Fibroblast of skin of scalp (primary cell): ENCODE measurements around the gene ZBTB20.

Source experiments
- DNase-seq: peaks from one replicate; pipeline ENCODE4 v3.0.0-alpha.2; 2013

Gene ZBTB20

DNA sequence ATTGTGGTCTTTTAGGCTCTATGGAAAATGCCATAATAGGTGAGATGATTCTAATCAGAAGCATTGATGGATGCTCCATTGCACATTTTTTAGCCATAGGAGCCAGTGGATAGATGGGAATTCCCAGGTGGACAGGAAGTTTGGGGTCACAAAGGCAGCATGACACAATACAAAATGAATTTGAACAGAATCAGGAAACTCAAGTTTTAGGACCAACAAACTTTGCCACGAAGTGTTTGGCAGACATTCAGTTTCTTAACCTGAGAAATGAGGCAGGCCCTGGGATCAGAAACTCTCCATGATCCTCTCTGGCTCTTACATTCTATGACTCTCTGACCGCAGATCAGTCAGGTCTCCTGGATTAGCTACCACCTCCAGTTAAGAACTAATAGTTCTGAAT is 577.9 kb downstream of the ZBTB20 start:
- no peak for DNase-seq

DNA sequence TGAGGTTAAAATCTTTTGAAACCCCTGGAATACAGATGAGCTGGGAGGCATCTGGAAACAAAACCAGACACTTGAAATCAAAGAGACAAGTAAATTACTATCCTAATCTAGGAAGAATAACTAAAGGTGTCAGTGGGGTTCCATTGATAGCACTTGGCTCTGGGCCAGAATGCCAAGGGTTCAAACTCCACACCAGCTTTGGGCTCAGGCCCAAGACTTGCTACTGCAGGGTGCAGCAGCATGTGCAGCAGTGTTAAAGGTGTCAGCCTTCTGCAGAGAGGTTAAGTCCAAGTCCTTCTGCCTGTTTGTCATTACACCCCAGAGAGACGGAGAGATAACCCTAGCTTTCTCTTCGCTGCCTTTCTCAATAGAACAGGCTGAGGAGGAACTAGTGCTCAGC is 579.3 kb downstream of the ZBTB20 start:
- no peak for DNase-seq

DNA sequence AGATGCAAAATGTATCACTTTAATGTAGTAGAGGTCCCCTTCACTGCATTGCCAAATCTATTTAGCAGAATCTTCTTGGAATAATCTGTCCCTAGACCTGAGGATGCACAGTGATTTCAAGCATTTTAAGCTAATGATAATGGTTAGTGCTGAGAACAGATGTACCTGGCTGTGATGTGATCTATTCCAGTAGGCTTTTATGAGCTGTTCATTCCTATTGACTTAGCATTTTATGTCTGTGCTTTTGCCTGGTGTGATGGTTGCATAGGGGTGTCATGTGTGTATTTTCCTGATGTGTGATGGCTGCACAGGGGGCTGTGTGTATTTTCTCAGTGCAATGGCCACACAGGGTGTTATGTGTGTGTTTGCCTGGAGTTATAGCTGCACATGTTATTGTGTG is 580.3 kb downstream of the ZBTB20 start:
- DNase-seq: no peak

DNA sequence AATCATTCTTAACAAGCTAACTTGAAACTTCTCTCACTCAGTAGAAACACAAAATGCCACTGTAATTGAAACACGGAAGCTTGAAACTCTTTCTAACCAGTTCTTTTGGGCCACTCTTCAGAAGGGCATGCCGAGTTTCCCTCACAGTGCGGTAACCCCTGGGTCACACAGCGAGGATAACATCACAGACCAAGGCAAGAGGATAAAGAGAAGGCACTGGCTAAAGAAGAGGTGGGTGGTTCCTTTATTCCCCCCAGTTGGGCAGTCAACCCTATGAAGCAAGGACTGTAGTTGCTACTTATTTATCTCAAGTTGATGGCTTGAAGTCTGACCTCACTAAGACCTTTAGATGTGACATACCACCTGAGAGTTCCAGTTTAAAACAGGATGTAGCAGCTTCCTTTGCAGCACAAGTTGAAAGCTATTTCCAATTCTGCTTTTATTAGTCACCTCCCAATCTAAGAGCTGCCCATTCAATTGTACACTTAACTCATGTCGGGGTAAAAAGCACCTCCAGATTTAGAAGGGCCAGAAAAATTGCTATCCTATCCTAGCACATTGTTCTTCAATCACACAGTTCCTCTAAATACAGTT is 580.8 kb downstream of the ZBTB20 start:
- no peak for DNase-seq

DNA sequence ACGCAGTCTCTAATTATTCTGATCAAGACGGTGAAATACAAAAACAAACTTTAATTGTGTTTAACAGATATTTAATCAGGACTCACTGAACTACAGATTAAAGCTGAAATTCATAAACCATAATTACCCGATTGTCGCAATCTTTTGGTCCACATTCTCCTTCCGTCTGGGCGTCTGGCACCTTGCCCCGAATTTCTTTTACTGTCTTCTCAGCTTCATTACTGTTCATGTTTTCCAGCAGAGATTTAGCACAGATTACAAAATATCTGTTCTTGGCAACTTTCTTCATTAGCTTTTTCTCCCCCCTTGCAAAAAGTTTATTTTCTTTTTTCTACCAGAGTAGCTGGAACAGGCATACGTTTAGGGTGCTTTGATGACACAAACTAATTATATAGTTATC is 581.9 kb downstream of the ZBTB20 start:
- DNase-seq: no peak

DNA sequence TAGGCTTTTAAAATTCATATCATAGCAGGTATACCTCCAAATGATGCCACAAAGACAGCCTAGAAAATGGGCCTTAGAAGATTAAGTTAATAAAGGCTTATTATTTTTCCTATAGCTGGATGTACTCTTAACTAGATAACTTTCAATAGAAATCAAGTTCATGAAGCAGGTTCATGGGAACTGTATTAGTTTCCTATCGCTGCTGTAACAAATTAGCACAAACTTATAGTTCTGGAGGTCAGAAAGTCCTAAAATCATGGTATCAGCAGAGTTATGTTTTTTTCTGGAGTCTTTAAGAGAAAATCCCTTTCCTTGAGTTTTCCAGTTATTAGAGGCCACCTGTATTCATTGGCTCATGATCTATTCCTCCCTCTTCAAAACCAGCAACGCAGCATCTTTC is 583.4 kb downstream of the ZBTB20 start:
- no peak for DNase-seq

DNA sequence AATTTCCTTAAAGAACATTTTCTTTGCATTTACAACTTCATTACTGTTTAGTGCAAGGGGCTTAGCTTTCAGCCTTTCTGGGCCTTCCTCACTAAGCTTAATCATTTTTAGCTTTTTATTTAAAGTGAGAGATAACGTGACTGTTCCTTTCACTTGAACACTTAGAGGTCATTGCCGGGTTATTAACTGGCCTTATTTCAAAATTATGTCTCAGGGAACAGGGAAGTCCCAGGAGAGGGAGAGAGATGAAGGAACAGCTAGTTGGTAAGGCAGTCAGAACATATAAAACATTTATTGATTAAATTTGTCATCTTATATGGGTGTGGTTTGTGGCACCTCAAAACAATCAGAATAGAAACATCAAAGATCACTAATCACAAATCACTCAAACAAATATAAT is 584.5 kb downstream of the ZBTB20 start:
- DNase-seq: no peak

DNA sequence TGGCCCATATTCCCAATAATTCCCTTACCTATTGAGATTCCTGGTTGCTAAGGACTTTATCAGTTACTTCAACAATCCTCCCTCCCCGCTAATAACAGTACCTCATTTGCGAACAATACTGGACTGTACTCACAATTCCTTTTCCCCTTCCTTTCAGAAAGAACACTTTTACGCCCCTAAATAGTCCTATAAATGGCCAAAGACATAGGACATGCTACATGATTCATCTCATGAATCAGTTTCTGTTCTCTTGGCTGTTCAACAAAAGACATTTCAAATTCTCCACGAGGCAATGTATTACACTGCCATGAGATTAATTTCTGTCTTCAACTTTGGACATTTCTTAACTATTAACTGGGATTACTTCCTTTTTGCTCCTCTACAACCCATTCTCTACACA is 588.8 kb downstream of the ZBTB20 start:
- no peak for DNase-seq

DNA sequence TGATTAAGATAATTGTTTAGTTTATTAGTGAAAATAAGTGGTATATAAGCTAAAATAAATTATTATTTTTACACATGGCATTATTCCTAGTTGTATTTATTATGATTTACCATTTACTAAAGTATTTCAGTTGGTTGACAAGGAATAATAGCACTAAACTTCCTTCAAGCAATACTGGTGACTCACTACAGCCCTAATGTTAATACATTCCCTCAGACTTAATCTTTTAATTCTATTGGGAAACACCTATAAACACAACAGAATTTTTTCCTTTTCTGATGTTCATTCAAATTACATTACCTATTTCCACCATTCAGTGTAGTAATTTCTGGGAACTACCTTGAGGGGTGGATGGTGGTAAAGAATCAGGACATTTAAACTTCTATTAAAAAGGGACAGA is 589.3 kb downstream of the ZBTB20 start:
- DNase-seq: no peak

DNA sequence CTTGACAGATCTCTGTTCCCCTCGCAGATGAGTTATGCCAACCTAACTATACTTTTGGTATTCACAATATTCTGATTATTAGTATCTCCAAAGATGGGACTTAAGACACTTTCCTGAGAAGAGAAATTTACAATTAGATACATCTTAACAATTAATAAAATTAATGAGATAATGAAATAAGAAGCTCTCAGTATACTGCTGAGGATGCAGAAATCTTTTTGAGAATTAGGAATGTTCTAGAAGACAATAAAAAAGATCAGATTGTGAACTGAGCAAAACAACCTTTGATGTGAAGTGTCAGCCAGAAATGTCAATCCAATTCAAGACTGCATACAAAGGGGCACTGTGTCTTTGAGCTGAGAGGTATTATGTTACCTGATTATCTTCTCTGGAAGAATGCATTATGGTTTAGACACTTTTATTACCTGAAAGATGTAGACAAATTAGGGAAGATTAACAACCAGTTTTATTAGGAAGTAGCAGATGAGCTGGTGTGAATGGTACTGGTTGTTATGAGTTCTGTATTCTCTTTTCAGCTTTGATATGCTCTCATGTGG is 590.4 kb downstream of the ZBTB20 start:
- no peak for DNase-seq

DNA sequence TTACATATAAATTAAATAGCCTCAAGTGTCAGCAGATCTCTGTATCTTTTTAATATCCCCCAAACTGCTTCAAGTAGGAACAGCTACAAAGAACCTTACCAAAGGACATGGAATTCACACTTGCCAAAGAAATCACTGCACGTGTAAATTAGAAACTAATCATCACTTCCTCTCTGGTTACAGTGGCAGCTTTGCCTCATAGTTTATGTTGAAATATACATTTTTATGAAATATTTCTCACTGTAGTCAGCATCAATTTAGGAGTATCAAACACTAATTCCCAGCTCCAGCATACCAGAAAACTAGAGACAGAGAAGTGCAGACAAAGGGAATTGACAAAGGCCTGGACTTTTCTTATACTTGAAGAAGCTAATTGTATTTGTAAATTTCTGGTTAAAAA is 592.4 kb downstream of the ZBTB20 start:
- peak; percentile 74 for DNase-seq

DNA sequence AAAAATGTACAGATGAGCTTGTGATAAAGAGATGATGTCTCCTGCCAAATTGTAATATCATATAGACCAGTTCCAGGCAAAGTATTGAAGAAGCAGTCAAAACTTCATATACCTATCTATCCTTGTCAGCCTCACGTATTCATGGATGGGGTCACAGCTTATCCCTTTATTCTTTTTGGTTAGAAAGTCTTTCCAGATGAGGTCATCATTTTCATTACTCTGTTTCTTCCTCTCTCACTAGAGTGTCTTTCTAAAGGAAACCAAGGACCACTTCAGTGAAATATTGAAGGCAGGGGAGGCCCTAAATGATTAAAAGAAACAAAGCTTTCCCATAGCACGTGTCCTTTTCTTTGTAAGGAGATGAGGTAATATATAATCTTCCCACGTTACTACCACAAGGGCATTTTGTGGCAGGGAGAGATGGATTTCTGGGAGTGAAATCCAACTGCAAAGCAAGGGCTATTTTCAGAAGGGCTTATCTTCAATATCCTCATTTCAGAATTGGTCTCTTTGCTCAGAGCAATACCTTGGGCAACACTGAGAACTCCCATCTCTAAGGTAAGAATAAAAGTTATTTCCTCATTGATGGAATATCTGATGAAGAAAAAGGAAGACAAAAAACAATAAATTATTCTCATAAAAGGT is 593.0 kb downstream of the ZBTB20 start:
- peak; percentile 10 for DNase-seq

DNA sequence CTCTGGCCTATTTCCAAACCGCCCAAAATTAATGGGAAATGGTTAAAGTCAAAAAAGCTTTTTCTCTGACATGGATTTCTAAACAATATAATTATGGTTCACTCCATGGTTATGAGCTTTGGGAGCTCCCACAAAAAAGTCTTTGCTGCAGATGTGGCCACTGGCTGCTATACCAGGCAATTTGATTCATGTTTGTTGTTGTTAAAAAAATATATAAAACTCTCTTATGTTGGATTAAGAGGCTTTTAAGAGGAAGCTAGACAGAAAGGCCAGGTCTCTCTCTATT is 594.6 kb downstream of the ZBTB20 start:
- no peak for DNase-seq

DNA sequence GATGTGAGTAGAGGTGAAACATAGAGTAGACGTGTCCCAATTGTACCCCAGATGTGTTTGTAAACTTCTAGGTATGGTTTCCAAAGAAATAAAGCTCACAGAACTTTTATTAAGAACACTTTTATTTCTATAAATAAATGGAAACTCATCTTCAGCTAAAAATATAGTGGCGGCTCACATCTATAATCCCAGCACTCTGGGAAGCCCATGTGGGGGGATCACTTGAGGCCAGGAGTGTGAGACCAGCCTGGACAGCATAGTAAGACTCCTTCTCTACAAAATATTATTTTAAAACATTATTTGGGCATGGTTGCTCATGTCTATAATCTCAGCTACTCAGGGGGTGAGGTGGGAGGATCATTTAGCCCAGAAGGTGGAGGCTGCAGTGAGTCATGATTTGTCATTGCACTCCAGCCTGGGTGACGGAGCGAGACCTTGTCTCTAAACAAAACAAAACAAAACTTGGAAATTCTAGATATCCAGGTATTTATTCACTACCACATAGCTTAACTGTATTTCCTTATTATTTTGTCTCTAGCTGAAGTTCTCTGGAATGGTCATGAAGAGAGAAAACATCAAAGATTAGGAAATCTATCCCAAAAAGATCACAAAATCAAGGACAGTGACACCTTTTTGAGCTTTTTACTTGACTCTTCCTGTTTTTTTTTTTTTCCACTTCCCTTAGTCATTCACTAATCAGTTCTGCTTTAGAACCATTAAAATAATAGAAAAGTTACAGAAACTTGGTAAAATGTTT is 595.1 kb downstream of the ZBTB20 start:
- DNase-seq: peak; percentile 55

DNA sequence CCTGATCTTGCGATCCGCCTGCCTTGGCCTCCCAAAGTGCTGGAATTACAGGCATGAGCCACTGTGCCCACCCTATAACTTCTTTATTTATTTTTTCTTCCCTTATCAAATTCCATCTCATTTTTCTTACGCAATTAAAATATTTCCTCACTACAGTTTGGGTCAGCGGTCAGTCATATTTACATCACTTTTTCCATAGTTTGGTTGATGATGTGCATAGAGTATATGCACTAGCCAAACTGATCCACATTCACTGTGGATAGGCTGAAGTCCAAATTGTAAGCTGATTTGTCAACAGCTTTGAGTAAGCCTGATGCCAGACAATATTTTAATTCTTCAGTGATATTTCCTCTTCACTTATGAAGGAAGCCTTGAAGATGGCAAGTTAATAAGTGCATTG is 596.9 kb downstream of the ZBTB20 start:
- no peak for DNase-seq

DNA sequence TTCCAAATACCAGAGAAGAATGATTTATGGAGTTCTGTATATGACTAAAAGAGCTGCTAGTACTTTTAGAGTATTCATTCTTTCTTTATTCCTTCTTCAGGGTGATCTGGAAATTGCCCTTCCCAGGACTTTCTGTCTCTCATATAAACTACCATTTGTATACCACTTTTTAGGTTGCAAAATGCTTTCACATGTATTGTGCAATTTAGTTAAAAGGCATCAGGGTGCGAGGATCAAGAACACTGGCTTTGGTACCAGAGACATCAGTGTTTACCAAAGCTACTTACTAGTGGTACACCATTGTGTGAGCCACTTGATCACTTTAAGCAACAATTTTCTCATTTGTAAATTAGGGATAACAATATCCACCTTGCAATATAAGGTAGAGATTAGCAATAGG is 601.9 kb downstream of the ZBTB20 start:
- DNase-seq: no peak

DNA sequence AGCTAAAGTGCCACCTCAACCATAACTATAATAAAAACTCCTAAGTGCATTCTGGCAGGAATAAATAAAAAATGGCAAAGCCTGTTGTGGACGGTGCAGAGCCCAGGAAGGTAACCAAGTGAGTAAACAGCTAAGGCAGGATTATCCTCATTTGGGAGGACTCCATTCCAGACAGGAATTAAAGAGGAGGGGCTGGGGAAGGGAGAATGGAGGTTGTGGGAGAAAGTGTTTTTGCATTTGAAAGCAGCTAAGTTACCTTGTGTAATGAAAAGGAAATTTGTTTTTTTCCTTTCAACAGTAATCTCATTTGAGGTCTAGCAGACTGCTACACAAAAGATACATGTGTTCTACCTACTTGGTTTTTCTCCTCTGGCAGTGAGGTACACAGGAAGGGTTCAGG is 604.7 kb downstream of the ZBTB20 start:
- no peak for DNase-seq

DNA sequence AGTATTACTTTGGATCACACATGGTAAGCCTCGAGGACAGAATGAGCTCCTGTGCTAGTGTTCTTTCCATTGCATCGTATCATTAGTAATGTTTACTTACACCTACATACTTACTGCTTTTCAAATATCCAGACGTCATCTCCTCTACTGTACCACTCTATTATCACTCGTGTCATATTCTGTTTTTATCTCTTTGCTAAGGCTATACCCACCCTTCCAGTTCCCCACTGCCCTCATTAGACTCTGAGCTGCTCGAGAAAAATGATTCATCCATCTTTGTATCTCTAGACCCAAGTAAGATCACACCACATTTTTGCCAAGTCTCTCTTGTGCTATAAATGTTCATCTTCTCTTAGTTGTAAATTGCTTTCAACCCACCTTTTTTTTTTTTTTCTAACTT is 607.6 kb downstream of the ZBTB20 start:
- DNase-seq: no peak

DNA sequence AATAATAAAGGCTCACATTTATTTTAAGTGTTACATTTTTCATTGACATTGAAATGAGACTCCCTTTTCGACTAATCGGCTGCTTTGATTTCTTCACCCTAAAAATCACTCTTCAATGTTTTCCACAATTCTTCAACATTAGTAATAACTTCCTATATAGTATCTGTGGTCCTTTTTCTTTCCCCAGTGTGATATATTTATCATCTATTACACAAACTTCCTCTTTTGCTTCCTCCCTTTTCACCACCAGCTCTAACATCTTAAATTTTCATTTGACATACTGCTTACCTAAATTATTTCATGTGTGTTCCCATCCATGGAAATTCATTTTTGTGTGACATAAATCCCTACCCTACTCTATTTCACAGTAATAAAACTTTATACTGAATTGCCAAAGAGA is 608.9 kb downstream of the ZBTB20 start:
- DNase-seq: no peak

DNA sequence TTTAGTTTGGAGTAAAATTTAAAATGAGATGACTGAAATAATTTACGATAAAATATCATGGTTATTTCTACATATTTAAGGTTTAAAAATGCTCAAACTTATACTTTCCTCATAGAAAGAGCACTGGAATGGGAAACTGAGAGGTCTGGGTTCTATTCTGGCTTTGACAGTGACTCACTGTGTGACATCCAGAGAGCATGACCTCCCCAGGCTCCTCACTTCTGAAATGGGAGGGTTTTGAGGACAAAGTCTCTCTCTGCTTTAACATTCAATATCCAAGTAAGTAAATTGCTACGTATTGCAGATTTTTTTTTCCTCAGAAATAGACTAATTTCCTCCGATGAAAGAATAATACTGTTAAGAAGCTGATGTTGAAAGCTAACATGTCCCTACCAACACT is 618.6 kb downstream of the ZBTB20 start:
- no peak for DNase-seq

DNA sequence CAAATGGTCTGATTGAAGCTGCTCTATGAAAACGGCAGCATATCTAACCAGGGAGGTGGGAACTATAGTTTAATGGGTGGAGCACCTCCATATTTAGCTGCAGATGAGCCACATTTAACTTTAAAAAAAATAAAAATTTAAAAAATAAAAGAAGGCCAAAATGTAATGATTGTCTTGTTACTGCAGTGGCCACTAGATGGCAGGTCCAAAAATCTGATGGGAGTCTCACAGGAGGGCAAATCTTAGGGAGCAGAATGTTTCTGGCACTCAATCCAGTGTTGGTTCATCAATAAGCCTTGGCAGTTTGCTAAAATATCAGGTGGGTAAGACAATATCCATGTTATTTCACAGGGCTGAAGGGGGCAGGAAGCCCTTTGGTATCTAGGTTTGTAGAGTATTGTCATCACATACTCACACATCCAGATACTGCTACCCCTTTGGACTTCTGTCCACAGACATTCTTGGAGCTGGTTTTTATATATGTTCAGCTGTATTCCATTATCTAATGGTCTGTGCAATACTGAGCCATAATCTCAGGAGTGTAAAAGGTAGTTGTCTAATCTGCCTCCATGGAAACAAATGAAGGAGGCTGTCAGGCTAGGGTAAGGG is 619.9 kb downstream of the ZBTB20 start:
- peak; percentile 27 for DNase-seq

DNA sequence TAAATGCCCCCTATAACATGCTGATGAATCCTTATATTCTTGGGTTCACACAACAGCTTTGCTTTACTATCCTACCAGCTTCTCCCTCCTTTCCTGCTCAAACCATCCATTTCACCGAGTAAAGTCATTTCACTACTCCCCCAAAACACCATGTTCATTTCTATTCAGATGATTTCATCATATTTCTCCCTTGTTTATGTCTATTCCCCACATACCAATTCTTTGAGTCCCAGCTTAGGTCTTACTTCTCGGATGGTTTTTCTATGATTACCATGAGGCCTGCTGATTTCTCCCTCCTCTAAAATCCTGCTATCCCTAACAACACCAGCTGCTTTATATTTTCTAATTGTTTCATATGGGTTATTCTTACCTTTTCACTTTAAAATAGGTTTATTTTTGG is 621.8 kb downstream of the ZBTB20 start:
- DNase-seq: peak; percentile 12

DNA sequence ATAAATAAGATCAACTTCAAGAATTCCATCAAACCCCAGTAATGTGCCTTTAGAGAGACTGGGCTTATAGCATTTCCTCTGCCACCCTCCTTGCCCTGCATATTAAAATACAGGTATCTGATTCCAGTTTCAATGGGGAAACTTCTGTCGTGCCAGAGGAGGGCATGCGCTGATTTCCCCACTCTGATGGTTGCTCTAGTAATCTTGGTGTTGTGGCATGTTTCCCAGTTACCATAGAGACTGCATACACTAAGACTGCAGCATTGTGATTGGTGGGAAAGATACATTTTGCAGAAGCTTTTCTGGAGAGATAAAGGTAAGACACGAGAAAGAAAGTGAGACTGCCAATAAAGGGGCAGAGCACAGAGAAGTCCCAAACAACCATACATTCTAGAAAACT is 627.7 kb downstream of the ZBTB20 start:
- peak; percentile 29 for DNase-seq
